HCT116 (cell line): Measurements from ENCODE around the gene LHPP. TPM values are rescaled to one million over a fixed set of nuclear protein-coding genes. Genes with fewer than 3 reads are reported as not detected.
"Not testable (repeated sequence)": the region's sequence is repeated elsewhere in the genome, so short reads cannot be mapped to it uniquely, and the experiment has no call there.

Source experiments
- ATAC-seq: fragments of 200-7000 bp; cut with Tn5 transposase; 2 replicates; pipeline ENCODE4 v1.9.1; 2020; ENCODE audit warnings: mild to moderate bottlenecking, moderate library complexity
- BruUV-seq: library from RNA; stranded (reverse); fragments of 400-500 nt; replicated peaks from 2 replicates; lab custom pipeline; 2021; lab: Mats Ljungman, UMichigan
- CTCF ChIA-PET: fragments of 300-600 bp; sonication (Branson Sonifier 250); formaldehyde crosslinking; loops from one replicate; lab custom pipeline; 2021; ENCODE audit warnings: antibody characterized with exemption; lab: Charles Lee
- POLR2A ChIA-PET: fragments of 300-600, 350-600 bp; sonication (Branson Sonifier 250); formaldehyde crosslinking; loops from one replicate; lab custom pipeline; 2021; ENCODE audit warnings: antibody characterized with exemption; lab: Charles Lee
- RAD21 ChIA-PET, 2 experiments: fragments of 300-600 bp; sonication (Branson Sonifier 250); formaldehyde crosslinking; loops; one replicate each; lab custom pipeline; 2023; ENCODE audit warnings: low total read pairs in 2 of 2; ENCODE audit not compliant: uncharacterized antibody in 2 of 2, unreplicated experiment in 2 of 2, low non-redundant PET in 1 of 2; lab: Charles Lee
- DNase-seq: peaks from one replicate; pipeline ENCODE4 v3.0.0-alpha.2; 2010; ENCODE audit warnings: low read depth, low spot score
- H2AFZ ChIP-seq: fragments of 200-600 bp; shearing (Covaris generic), sonication (generic); 2 replicates; pipeline ENCODE4 v1.6.1; 2017; ENCODE audit warnings: low read depth, mixed run types, mixed read lengths, antibody characterized with exemption, low read length; ENCODE audit not compliant: poor library complexity, severe bottlenecking
- H3K27ac ChIP-seq: 2 replicates; pipeline ENCODE4 v1.5.1; 2012; ENCODE audit warnings: low read depth, low read length
- H3K27me3 ChIP-seq: fragments of 200-600 bp; sonication (generic); 2 replicates; pipeline ENCODE4 v1.6.1; 2016; ENCODE audit warnings: mixed run types, low read length, mixed read lengths; ENCODE audit not compliant: insufficient read depth
- H3K36me3 ChIP-seq, 2 experiments: fragments of 200-500 bp in 1 of 2; fragments of 200-600 bp in 1 of 2; sonication (Bioruptor generic) in 1 of 2; sonication (generic) in 1 of 2; 2 replicates each; pipeline versions ENCODE4 v1.5.1 to v1.6.1; 2014 to 2016; ENCODE audit warnings: low read length in 2 of 2, inconsistent platforms in 1 of 2, mixed read lengths in 1 of 2, mixed run types in 1 of 2; ENCODE audit not compliant: insufficient read depth in 2 of 2, control insufficient read depth in 1 of 2
- H3K4me1 ChIP-seq, 2 experiments: fragments of 200-600 bp in 1 of 2; sonication (generic) in 1 of 2; 2 replicates each; pipeline versions ENCODE4 v1.5.1 to v1.6.1; 2012 to 2017; ENCODE audit warnings: low read length in 2 of 2, inconsistent platforms in 1 of 2, mild to moderate bottlenecking in 1 of 2, mixed read lengths in 1 of 2, mixed run types in 1 of 2, moderate library complexity in 1 of 2; ENCODE audit not compliant: insufficient read depth in 2 of 2, control insufficient read depth in 1 of 2
- H3K4me2 ChIP-seq: fragments of 200-600 bp; sonication (generic); 2 replicates; pipeline ENCODE4 v1.6.1; 2017; ENCODE audit warnings: mixed run types, low read length, mixed read lengths
- H3K4me3 ChIP-seq, 2 experiments: fragments of 200-600 bp in 1 of 2; sonication (generic) in 1 of 2; replicated peaks in 1 of 2; 2 replicates each; pipeline ENCODE4 v1.5.1; 2011 to 2016; ENCODE audit warnings: low read length in 2 of 2, control low read depth in 1 of 2, low read depth in 1 of 2, mild to moderate bottlenecking in 1 of 2, mixed read lengths in 1 of 2, mixed run types in 1 of 2
- H3K79me2 ChIP-seq: fragments of 200-600 bp; sonication (generic); 2 replicates; pipeline ENCODE4 v1.6.1; 2017; ENCODE audit warnings: mild to moderate bottlenecking, mixed run types, low read length, moderate library complexity, mixed read lengths; ENCODE audit not compliant: insufficient read depth
- H3K9ac ChIP-seq: fragments of 200-600 bp; sonication (generic); 2 replicates; pipeline ENCODE4 v1.6.1; 2016; ENCODE audit warnings: low read length, mixed read lengths
- H3K9me2 ChIP-seq: fragments of 200-600 bp; sonication (generic), shearing (Covaris generic); 2 replicates; pipeline ENCODE4 v1.6.1; 2017; ENCODE audit warnings: mixed run types, mild to moderate bottlenecking, moderate library complexity; ENCODE audit not compliant: insufficient read depth
- H3K9me3 ChIP-seq, 2 experiments: fragments of 200-500 bp in 1 of 2; fragments of 200-600 bp in 1 of 2; sonication (Bioruptor generic) in 1 of 2; sonication (generic) in 1 of 2; 2 replicates each; pipeline ENCODE4 v1.6.1; 2014 to 2017; ENCODE audit warnings: low read length in 2 of 2, mixed read lengths in 2 of 2, inconsistent platforms in 1 of 2, low read depth in 1 of 2, mild to moderate bottlenecking in 1 of 2, mixed run types in 1 of 2, moderate library complexity in 1 of 2; ENCODE audit not compliant: control insufficient read depth in 1 of 2, insufficient read depth in 1 of 2
- H4K20me1 ChIP-seq: fragments of 200-600 bp; sonication (generic), shearing (Covaris generic); 2 replicates; pipeline ENCODE4 v1.6.1; 2017; ENCODE audit warnings: mixed run types, mild to moderate bottlenecking, moderate library complexity; ENCODE audit not compliant: insufficient read depth
- CEBPB ChIP-seq: IDR thresholded peaks from 2 replicates; pipeline ENCODE4 v1.6.1; 2012; ENCODE audit warnings: low read depth
- EGR1 ChIP-seq: IDR thresholded peaks from 2 replicates; pipeline ENCODE4 v1.6.1; 2012; ENCODE audit warnings: low read depth
- FOSL1 ChIP-seq: IDR thresholded peaks from 2 replicates; pipeline ENCODE4 v1.6.1; 2012; ENCODE audit warnings: low read depth
- RAD21 ChIP-seq: IDR thresholded peaks from 2 replicates; pipeline ENCODE4 v1.6.1; 2012; ENCODE audit warnings: low read depth, mild to moderate bottlenecking
- YY1 ChIP-seq: IDR thresholded peaks from 2 replicates; pipeline ENCODE4 v1.6.1; 2011; ENCODE audit warnings: low read length, low read depth, moderate library complexity, mild to moderate bottlenecking; ENCODE audit not compliant: insufficient replicate concordance; ENCODE audit errors: extremely low read depth
- ZNF274 ChIP-seq: fragments of 200-500 bp; sonication (Bioruptor generic); IDR thresholded peaks from 2 replicates; pipeline ENCODE4 v1.6.1; 2014; ENCODE audit warnings: mild to moderate bottlenecking, low read depth, low read length, inconsistent platforms
- intact Hi-C: fragments of 100-400 bp; cut with micrococcal nuclease; formaldehyde crosslinking; loops from 2 replicates; pipeline ENCODE4 v1.10.0; 2022
- total RNA-seq: library from RNA; stranded (reverse); gene quantifications from one replicate; pipeline ENCODE4 v1.2.1, GENCODE V29; 2021; ENCODE audit not compliant: unreplicated experiment
- TF ChIP-seq, protein P1 (sequence below): IDR thresholded peaks from 2 replicates; pipeline ENCODE4 v1.6.1; 2012
- TF ChIP-seq, protein P2 (sequence below), 3 experiments: fragments of 200-600 bp in 1 of 3; sonication (generic) in 1 of 3; IDR thresholded peaks in 2 of 3; conservative IDR thresholded peaks in 1 of 3; 2 replicates each; pipeline ENCODE4 v1.5.1; 2012 to 2017; ENCODE audit warnings: low read depth in 2 of 3, low read length in 2 of 3, antibody characterized with exemption in 1 of 3, borderline replicate concordance in 1 of 3, control low read depth in 1 of 3, mild to moderate bottlenecking in 1 of 3, mixed read lengths in 1 of 3, mixed run types in 1 of 3, moderate library complexity in 1 of 3; ENCODE audit not compliant: insufficient read depth in 1 of 3

Gene LHPP
- total RNA-seq, 1 experiment from 2014 or later = 45.8 TPM

DNA sequence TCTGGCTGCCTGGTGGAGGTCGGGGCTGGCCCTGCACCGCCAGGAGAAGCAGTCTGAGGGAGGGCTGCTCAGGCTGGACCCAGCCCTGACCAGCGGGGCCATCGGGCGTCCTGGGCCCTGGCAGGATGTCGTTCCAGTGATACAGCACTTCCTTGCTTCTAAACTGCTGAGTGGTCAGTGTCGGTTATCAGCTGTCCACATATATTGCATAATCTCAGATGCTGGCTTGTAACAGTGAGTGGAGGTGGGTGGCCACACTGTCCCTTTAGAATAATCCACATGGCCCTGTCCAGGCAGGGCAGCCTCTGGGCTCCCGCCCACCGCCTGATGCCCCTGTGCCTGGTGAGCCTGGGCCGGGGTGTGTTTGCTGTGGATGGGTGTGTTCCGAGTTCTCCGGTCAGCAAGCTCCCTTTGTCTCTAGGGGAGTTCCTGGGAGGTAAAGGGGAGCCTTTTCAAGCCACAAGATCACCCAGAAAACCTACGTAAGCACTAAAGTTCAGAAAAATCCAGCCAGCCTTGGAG is 86.1 kb downstream of the LHPP start:
- TF ChIP-seq CEBPB = no peak
- TF ChIP-seq EGR1 = no peak
- TF ChIP-seq, protein P1, sequence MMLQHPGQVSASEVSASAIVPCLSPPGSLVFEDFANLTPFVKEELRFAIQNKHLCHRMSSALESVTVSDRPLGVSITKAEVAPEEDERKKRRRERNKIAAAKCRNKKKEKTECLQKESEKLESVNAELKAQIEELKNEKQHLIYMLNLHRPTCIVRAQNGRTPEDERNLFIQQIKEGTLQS = no peak
- no peak for TF ChIP-seq FOSL1
- TF ChIP-seq RAD21 = no peak
- no peak for TF ChIP-seq ZNF274
- TF ChIP-seq, protein P2, sequence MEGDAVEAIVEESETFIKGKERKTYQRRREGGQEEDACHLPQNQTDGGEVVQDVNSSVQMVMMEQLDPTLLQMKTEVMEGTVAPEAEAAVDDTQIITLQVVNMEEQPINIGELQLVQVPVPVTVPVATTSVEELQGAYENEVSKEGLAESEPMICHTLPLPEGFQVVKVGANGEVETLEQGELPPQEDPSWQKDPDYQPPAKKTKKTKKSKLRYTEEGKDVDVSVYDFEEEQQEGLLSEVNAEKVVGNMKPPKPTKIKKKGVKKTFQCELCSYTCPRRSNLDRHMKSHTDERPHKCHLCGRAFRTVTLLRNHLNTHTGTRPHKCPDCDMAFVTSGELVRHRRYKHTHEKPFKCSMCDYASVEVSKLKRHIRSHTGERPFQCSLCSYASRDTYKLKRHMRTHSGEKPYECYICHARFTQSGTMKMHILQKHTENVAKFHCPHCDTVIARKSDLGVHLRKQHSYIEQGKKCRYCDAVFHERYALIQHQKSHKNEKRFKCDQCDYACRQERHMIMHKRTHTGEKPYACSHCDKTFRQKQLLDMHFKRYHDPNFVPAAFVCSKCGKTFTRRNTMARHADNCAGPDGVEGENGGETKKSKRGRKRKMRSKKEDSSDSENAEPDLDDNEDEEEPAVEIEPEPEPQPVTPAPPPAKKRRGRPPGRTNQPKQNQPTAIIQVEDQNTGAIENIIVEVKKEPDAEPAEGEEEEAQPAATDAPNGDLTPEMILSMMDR (IDR thresholded peaks at IDR 0.05 in 2 of 3, conservative IDR thresholded peaks at IDR 0.05 in 1 of 3; ENCODE audit: borderline replicate concordance in 1 of 3, insufficient read depth in 1 of 3, low read depth in 2 of 3, low read length in 2 of 3) = no peak
- TF ChIP-seq YY1 = no peak
- Histone ChIP-seq H3K79me2 (no peaks in the 10 kb centered on the region), H3K4me2 (no peak overlapping the region), H4K20me1 (no peaks in the 10 kb centered on the region), H3K9me3 (no peaks in the 10 kb centered on the region), H3K4me3 (no peak overlapping the region), H2AFZ (no peak overlapping the region), H3K4me1 (no peaks in the 10 kb centered on the region), H3K36me3 (no peaks in the 10 kb centered on the region), H3K27me3 (no peaks in the 10 kb centered on the region), H3K27ac (no peak overlapping the region), H3K9ac (no peak overlapping the region), H3K9me2 (no peaks in the 10 kb centered on the region)
- DNase-seq (no peak), ATAC-seq (no peak)
- POLR2A ChIA-PET = no interaction called here
- BruUV-seq = no TSS peak
- CTCF ChIA-PET = no interaction called here
- RAD21 ChIA-PET = no interaction called here
- intact Hi-C loops = no loop called here

DNA sequence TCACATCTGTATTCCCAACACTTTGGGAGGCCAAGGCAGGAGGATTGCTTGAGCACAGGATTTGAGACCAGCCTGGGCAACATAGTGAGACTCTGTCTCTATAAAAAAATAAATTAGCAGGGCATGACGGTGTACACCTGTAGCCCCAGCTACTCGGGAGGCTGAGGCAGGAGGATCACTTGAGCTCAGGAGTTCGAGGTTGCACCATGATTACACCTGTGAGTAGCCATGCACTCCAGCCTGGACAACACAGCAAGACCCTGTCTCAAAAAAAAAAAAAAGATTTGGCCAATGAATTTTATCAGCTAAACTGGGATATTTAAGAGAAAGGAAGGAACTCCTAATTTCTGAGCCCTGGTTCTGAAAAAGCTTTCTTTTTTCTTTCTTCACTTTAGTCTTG is 87.5 kb downstream of the LHPP start:
- H3K9me3 ChIP-seq, H3K4me3 ChIP-seq, H3K36me3 ChIP-seq, RAD21 ChIA-PET, POLR2A ChIA-PET, CTCF ChIA-PET, intact Hi-C loops, H4K20me1 ChIP-seq, BruUV-seq, H3K9me2 ChIP-seq, H3K4me2 ChIP-seq, ATAC-seq, H3K9ac ChIP-seq, H3K27ac ChIP-seq, H2AFZ ChIP-seq, H3K79me2 ChIP-seq, H3K27me3 ChIP-seq, H3K4me1 ChIP-seq, DNase-seq: not testable (repeated sequence)
